GM12864 (cell line): ENCODE data around the gene ZNF496.
"Not testable (repeated sequence)": the region's sequence is repeated elsewhere in the genome, so short reads cannot be mapped to it uniquely, and the experiment has no call there.

ENCODE experiments used
- DNase-seq: peaks from one replicate; pipeline ENCODE4 v3.0.0-alpha.2; 2011; ENCODE audit warnings: low read depth
- H3K4me3 ChIP-seq: 2 replicates; pipeline ENCODE4 v1.5.1; 2011; ENCODE audit warnings: mild to moderate bottlenecking, low read depth, low read length, control low read depth
- TF ChIP-seq, protein P1 (sequence below): IDR thresholded peaks from 2 replicates; pipeline ENCODE4 v1.5.1; 2011; ENCODE audit warnings: low read depth, mild to moderate bottlenecking, moderate library complexity, low read length, control low read depth, inconsistent platforms; ENCODE audit errors: missing control alignments

Gene ZNF496

GRCh38 chr1:247371801-247372259, 40.2 kb upstream of the ZNF496 start:
- DNase-seq = no peak
- no peak overlapping the region for H3K4me3 ChIP-seq
- TF ChIP-seq, protein P1, sequence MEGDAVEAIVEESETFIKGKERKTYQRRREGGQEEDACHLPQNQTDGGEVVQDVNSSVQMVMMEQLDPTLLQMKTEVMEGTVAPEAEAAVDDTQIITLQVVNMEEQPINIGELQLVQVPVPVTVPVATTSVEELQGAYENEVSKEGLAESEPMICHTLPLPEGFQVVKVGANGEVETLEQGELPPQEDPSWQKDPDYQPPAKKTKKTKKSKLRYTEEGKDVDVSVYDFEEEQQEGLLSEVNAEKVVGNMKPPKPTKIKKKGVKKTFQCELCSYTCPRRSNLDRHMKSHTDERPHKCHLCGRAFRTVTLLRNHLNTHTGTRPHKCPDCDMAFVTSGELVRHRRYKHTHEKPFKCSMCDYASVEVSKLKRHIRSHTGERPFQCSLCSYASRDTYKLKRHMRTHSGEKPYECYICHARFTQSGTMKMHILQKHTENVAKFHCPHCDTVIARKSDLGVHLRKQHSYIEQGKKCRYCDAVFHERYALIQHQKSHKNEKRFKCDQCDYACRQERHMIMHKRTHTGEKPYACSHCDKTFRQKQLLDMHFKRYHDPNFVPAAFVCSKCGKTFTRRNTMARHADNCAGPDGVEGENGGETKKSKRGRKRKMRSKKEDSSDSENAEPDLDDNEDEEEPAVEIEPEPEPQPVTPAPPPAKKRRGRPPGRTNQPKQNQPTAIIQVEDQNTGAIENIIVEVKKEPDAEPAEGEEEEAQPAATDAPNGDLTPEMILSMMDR = no peak

- no peak overlapping the region for H3K4me3 ChIP-seq
- TF ChIP-seq, protein P1 = no peak
- DNase-seq = no peak
These were observed 39.4 kb upstream of the ZNF496 start for GRCh38 chr1:247370786-247371732.

GRCh38 chr1:247368490-247369145, 37.0 kb upstream of the ZNF496 start:
- DNase-seq = no peak
- no peak overlapping the region for H3K4me3 ChIP-seq
- TF ChIP-seq, protein P1 = no peak

DNA sequence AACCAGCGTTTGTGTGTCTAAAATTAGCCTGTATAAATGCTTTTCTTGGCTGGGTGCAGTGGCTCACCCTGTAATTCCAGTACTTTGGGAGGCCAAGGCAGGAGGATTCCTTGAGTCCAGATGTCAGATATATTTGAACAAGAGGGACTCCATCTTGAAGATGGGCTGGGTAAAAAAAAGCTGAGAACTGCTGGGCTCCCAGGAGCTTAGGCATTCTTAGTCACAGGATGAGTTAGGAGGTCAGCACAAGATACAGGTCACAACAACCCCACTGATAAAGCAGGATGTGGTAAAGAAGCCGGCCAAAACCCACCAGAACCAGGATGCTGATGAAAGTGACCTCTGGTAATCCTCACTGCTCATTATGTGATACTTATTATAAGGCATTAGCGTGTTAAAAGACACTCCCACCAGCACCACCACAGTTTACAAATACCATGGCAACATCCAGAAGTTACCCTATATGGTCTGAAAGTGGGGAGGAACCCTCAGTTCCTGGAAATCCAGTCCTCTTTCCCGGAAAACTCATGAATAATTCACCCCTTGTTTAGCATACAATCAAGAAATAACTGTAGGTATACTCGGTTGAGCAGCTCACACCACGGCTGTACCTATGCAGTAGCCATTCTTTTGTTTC, 36.2 kb upstream of the ZNF496 start:
- H3K4me3 ChIP-seq = no peak overlapping the region
- no peak for DNase-seq
- TF ChIP-seq, protein P1 = no peak

- H3K4me3 ChIP-seq = no peak overlapping the region
- TF ChIP-seq, protein P1 = no peak
- DNase-seq = no peak
These were observed 35.4 kb upstream of the ZNF496 start for GRCh38 chr1:247366926-247367645.

DNA sequence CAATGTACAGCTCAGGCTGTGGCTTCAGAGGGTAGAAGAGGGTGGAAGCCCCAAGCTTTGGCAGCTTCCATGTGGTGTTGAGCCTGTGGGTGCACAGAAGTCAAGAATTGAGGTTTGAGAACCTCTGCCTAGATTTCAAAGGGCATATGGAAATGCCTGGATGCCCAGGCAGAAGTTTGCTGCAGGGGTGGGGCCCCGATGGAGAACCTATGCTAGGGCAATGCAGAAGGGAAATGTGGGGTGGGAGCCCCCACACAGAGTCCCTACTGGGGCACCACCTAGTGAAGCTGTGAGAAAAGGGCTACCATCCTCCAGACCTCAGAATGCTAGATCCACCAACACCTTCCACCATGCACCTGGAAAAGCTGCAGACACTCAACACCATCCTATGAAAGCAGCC, 34.7 kb upstream of the ZNF496 start:
- not testable (repeated sequence) for H3K4me3 ChIP-seq, DNase-seq
